HK-2 (cell line): ENCODE data around the gene GFPT1.
"Not testable (repeated sequence)": the region's sequence is repeated elsewhere in the genome, so short reads cannot be mapped to it uniquely, and the experiment has no call there.

Experiments
- DNase-seq: peaks from one replicate; pipeline ENCODE4 v3.0.0-alpha.2; 2018; ENCODE audit not compliant: unreplicated experiment

Gene GFPT1

DNA sequence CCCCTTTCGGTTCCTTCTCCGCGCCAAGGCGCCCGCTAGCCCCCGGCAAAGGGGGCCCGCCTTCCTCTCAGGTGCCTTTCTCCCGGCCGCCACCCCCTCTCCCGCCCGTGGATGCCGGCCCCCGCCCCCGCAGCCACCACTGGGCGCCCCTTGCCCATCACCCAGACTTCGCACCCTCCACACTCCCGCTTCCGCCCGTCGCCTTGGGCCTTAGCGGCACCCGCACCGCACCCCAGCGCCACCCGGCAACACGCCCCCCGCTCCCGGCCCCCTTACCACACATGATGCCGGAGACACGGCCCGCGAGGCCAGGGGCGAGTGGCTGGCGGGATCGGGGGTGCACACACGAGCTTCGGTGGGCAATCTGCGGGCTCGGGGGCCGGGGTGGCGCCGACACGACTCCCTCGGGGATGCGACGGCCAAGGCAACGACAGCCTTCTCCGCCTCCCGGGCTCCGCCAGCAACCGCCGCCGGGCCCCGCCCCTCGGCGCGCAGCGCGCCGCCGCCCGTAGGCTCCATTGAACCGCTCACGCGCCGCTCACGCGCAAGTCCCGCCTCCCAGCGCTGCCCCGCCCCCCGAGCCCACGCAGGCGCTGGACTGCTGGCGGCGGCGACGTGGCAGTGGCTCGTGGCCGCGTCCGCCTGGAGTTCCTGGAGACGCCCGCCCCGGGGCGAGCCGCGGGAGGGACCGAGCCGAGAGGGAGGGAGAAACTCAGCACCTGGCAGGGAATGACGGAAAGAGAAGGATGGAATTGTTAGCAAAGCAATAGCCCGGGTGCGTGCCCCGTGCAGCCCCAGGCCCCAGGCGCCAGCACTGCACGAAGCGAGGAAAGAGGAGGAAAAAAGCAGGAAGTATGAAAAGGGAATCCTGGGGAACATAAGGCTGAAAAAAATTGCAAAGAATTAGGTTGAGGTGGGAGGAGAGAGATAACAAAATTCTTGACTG is at the start of gene GFPT1:
GFPT1 (minus strand) TSS at position 439 of the 946 bp plus-strand sequence; CDS start at position 283, 156 bp downstream.
- DNase-seq = peak; percentile 95

DNA sequence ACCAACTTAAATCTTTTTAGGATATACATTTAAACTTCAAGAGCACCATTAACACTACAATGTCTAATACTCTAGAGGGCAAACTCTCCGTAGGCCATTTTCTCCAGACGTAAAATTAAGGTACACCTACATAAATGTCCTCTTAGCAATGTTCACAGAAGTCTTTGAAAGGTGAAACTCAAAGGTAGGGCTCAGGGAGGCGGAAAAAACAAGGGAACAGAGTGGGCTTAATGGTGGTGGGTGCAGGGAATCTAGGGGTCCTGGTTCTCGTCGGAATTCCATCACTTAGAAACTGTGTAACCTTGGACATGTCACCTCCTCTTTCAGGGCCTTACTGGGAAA is 49.5 kb upstream of the GFPT1 start:
- no peak for DNase-seq

DNA sequence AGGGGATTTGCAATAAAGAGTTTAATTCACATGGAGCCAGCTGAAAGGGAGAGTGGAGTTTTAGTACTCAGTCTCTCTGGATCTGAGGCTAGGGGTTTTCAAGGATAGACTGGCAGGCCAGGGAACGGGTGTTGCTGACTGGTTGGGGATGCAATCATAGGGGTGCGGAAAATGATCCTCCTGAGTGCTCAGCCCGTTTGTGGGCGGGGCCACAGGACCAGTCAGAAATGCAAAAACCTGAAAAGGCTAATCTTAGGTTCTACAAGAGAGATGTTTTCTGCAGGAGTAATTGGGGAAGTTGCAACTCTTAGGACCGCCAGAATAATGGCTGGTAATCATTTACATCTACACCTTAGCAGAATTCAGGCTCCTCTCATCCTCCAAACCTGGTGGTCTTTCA is 47.7 kb upstream of the GFPT1 start:
- no peak for DNase-seq

DNA sequence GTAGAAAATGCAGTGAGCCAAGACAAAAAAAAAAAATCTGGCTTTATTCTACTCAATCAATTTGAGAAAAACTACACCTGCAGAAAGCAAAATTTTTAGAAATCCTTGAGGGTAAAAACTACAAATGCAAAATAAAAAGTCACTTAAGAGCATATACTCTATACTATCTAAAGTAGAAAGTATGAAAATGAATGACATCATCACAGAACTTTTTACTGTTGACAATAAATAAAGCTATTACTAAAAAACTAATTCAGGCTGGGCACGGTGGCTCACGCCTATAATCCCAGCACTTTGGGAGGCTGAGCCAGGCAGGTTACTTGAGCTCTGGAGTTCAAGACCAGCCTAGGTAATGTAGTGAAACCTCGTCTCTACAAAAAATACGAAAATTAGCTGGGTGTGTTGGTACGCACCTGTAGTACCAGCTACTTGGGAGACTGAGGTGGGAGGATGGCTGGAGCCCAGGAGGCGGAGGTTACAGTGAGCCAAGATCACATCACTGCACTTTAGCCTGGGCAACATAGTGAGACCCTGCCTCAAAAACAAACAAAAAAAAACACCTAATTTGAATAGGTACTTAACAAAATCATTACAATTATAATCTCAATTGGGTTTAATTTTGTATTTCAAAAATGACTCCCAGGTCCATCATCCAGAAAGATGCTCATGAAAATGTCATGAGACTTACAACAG is 42.6 kb upstream of the GFPT1 start:
- no peak for DNase-seq

DNA sequence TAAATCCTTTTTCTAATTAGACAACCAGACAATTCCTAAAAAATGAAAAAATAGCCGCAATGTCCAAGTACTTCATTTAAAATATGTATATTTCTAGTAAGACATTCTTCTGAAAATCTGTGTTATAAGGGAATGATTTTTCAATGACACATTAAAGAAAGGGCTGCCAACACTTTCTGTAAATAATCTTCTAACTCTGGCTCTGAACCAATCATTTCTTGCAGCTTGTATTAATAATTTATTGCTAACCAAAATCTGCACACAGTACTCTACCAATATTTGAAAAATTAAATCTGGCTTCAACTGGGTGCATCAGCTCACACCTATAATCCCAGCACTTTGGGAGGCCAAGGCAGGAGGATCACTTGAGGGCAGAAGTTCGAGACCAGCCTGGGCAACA is 42.0 kb upstream of the GFPT1 start:
- no peak for DNase-seq

DNA sequence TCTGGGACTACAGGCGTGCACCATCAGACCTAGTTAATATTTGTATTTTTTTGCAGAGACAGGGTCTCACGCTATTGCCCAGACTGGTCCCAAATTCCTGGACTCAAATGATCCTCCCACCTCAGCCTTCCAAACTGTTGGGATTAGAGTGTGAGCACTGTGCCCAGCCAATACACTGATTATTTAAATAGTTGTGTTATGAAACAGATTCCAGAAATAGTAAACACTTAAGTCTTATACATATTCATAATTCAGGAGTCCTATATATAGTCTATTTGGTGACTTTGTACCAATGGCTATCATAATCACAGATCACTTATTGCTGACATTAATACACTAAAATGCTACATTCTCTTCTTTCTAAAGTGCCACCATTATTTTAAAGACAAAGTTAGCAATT is 37.4 kb upstream of the GFPT1 start:
- no peak for DNase-seq

DNA sequence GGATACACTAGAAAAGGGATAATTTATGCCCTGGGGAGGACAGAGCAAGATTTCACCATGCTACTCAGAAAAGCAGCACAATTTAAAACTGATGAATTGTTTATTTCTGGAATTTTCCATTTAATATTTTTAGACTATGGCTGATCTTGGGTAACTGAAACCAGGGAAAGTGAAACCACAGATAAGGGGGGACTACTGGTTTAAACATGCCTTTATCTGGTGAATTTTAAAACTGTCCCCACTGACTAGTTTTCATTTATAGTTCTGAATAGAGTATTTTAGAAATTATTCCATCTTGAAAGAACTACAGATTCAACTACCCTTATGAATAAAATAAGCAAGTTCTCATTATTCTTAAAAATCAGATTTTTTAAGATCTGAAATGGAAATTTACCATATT is 35.2 kb upstream of the GFPT1 start:
- DNase-seq = no peak

DNA sequence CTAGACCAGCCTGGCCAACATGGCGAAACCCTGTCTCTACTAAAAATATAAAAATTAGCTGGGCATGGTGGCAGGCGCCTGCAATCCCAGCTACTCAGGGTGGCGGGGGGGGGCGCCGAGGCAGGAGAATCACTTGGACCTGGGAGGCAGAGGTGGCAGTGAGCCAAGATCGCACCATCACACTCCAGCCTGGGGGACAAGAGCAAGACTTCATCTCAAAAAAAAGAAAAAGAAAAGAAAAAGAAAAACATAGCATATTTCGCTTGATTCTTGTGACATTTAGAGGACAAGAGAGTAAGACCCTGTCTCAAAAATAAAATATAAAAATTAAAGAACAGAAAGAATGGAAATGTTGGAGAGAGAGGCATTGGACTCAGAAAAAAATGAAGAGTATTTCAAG is 32.1 kb upstream of the GFPT1 start:
- not testable (repeated sequence) for DNase-seq

DNA sequence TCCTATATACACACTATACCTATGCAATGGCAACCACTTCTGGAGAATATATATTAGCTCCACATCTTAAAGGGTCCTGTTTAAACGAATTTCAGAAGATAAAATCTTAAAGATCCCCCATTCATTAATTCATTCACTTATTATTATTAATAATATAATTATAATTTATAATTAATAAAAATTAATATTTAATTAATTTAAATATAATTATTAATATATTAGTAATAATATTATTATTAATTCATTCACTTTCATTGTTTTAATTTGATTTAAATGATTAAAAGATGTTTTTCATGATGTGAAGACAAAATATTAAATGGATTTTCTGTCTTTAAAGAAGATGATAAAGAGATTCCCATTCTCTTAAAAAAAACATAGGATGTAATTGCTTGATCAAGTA is 29.1 kb upstream of the GFPT1 start:
- DNase-seq = no peak

DNA sequence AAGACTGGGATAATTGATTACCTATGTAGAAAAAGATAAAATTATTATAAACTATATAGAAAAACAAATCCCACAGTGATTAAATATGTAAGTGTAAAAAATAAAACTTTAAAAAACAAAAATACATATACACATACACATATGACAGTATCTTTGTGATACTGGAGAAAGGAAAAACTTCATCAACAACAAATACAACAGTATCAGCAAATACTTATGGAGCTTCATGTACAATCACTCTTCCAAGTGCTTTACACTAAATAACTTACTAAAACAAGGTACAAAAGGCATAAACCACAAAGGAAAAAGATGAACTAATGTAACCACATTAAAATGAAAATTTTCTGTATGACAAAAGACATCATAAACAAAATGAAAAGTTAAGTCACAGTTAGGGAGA is 24.1 kb upstream of the GFPT1 start:
- DNase-seq = no peak

DNA sequence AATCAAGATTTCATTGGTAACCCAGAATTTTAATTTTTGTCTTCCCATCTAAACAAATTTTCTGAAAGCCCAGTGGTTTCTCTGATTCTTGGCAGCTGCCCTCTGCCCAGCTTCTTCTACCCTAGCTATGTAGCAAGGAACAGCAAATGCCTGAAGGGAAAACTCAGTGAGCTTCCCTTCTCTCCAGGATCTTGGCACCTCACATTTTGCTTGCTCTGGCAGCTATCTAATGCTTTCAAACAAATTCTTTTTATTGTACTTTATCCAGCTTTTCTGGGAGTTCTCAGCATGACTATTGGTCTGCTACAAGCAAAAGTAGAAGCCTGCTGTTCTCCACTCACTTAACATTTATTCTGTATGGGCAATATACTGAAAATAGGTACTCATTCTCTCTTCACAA is 18.3 kb upstream of the GFPT1 start:
- no peak for DNase-seq

DNA sequence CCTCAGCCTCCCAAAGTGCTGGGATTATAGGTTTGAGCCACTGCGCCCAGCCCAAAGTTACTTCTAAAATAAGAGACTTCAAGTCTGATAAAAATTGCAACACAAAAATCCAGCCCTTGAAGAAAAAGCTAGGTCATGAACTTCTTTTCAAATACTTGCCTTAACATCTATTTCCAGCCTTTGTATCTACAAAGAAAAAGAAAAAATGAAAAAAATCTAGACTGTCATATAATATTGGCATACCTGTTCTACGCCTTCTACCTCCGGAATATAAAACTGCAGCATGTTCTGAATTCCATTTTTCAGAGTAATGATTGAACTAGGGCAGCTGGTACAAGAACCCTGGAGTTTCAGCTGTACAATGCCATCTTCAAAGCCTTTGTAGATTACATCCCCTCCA is 13.1 kb upstream of the GFPT1 start:
- DNase-seq = no peak

DNA sequence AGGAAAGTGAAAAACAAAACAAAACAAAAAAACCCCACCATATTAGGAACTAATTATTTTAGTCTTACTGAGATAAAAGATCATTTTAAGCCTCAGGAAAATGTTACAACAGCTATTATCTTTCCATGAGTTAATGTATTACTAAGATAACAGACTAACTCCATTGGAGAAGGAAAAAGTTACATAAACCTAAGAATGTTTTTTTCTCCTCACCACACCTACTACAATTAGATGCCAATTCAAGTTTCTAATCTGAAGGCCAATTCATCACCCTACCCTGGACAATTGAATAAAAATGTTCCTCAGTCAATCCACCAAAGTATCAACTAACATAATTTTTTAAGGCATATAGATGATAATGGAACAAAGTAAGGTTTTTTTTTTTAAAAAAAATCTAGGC is 10.2 kb upstream of the GFPT1 start:
- no peak for DNase-seq

DNA sequence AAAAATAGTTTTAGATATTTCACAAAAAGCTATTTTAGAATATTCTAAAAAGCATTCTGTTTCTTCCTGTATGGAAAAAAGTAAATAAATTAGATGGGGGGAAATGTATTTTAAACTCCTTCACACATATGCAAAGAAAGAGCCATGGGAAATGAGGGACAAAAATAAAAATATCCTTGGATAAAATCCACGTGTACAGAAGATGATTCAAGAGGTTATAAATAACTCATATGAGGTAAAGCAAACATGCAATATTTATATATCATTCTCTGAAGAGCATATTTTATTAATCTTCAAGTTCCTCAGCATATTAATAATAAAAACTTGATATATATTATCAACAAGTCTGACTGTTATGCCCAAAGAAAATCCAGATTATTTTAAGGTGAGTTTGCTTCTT is 8.8 kb upstream of the GFPT1 start:
- DNase-seq = no peak

DNA sequence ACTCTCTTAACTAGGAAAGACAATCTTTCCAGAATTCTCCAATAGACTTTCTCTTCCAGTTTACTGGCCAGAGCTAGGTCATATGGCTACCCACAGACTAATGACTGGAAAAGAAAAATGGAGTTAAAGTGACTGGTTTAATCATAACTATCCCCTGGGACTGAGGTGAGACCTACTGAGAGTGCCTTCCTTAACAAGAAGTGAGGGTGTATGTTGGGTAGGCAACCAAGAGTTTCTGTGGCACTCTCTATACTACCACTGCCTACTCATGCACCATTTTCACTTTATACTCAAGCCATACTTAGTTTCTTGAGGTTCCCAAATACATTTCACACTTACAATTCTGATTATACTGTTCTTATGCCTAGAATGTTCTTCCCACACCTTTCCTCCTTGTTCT is 6.9 kb upstream of the GFPT1 start:
- DNase-seq = no peak

DNA sequence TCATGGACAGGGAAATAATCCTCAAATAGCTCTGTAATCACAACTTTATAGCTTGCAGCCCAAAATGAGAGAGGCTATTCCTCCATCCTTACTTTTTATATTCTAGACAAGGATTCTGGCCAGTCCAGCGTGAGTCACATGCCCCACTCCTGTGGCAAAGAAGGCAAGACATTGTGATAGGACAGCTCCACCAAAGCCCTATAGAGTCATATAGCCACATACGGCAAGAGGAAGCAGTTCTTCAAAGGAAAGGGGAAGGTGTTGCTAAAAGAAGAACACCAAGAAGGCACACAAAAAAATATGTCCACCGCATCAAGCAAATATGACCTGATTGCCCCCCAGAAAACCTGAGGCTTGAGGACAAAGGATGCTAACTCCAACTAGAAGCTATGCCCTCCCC is 3.4 kb upstream of the GFPT1 start:
- DNase-seq = no peak

DNA sequence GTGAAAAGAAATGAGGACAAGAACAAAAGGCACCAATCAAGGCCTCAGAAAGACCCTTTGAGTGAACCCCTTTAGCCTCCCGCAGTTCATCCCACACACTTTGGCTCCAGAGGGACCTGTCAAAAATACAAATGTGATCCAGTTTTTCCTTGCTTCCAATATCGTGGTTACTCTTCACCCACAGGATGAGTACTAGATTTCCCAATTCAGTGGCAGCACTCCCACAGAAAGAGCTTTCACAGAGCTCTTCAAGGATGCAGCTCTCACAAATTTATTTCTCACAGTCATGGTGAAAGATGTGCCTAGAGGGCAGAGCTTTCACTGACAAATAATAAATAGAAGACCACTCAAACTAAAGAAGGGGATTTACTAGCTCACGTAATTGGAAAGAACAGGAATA is 3.0 kb upstream of the GFPT1 start:
- DNase-seq = no peak

DNA sequence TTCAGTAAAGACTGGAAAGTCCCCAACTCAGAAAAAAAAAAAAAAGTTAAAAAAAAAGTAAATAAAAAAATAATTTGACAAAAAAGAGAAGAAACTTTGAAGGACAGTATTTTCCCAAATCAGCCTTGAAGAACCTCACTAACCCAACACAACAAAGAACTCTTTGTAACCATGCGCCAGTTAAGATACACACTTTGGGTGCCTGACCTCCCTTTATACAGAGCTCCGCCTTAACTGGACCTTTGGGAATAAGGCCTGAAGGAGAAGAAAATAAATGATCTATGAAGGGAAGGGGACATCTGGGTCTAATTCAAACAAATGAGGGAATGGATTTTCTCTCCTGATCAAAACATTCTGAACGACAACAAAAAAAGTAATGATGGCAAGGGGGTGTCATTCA is 2.2 kb upstream of the GFPT1 start:
- no peak for DNase-seq

DNA sequence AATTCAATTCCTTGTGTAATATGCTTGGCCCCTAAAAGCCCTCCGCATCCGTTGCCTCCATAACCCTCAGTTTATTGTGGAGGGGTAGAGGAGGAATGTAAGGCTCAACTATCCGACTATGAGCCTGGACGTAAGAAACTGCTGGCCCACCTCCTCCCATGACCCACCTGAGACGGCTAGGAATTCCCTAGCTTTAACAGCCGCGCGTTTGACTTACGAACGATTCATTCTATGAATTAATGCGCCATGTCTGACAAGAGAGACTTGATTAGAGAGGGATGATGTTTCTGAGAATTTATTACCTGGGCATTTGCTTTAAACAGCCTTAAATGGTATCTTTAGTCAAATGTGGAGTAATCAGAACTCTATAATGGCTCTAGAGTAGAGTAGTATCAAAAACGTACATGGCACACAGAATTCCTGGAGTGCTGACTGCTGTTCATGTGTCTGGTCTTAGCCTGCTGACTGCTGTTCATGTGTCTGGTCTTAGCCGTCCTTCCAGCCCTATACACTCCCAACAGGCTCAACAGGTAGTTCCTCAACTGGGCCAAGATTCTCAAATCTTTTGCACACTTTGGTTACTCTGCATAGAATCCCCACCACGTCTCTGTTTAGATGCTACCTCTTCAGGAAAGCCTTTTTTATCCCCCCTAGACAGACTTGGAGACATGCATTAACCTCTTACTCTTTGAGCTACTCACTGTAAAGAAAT is 899 bp upstream of the GFPT1 start:
- no peak for DNase-seq

DNA sequence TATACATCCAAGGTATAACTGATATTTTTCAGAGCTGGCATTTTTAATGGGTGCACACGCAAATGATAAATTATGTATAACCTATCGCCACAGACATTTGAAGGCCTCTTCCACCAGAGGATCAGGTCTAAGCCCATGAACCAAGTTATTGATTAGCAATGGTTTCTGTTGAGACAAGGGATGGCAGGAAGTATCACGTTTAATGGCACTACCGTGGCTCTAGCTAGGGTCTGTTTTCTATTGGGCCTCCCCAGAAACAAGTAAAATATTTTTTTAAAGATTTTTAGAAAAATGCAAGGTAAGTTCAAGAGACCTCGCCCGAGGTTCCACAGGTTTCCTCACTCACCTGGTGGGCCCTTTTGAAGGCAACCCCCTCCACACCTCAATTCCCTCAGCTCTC is 667 bp downstream of the GFPT1 start:
- DNase-seq = no peak

DNA sequence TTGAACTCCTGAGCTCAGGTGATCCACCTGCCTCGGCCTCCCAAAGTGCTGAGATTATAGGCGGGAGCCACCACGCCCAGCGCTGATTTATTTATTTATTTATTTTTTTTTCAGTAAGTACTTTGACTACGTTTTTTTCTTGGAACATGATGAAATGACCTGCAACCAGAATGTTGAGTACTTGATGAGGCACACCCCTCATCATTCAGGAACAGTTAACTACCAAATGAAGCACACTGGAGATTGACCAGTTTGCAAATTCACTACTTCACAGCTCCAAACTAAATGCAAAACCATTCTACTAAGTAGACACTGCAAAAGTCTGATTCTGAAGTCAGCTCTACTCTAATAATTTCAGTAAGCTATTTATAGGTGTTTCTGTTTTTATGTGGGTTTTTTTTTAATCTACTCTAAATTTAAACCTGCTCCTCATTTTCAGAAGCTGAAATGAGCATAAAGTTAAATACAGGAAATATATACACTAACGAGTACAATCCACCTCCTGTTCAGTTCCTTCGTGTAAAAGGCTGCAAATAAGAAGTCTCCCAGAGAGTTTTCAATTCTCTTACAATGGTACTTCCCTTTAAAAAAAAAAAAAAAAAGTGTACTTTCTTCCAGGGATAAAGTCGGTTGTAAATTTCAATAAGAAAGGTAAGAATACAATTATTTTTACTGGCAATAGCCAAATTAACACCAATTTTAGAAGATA is 1.4 kb downstream of the GFPT1 start:
- DNase-seq = no peak

DNA sequence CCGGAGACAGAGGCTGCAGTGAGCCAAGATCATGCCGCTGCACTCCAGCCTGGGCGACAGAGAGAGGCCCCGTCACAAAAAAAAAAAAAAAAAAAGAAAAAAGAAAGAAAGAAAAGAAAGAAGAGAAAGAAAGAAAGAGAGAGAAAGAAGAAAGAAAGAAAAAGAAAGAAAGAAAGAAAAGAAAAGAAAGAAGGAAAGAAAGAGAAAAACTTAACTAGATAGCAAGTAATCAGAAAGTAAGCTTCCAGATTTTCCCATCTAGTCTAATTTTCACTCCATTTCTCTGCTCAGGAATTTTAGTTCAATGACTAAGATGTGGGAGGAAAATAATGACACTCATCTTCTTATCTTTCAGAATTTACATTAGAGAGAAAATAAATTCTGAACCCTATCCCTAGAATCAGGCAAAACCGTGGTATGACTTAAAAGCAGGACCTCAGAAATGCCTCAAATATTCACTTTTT is 2.4 kb downstream of the GFPT1 start:
- DNase-seq = no peak
